Measurements from ENCODE around the gene GFRA3.

The GFRA3 gene

DNA sequence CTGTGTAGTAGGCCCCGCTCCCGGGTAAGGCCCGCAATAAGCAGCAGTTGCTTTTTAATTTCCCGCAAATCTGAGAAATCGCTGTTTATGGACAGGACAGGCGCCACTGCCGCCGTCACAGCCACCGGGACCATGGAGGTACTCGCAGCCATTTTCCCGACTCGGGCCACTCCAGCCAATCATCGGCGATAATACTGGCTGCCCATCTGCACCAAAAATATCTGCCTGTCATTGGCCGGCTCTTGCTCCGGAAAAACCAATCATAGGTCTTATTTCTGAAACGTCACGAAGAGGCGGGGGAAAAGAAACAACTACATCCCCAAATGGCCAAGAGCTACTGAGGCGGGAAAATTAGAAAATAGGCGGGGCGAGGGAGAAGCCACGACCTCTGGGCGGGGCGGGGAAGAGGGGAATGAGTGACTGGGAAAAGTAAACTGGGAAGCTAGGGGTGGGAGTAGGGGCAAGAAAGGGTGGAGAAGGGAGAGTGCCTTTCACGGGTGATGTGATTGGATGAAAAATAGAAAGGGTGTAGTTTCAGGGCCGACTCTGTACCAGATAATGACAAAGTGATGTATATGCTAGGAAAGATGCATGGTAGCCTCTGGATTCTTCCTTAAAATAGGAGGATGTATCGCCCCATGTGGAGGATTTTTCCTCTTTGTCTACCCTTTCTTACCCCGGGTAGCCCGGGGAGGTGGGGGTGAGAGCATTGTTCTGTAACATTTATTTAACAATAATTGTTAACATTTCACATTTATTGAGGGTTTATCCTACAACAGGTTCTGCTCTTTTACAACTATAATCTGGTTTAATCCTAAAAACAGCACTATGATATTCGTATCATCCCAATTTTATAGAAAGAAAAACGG lies 61.0 kb downstream of the GFRA3 start, which contains the start of gene CDC23:
Gene CDC23, minus strand, starts transcription at position 163 of the 869 bp plus-strand sequence. Its CDS starts 11 bp downstream, at position 152.
- intact Hi-C loops (cut with DNase I) = loop anchor here (5.0 to 10.0 kb wide), 2 partner anchors 36 to 131 kb away; partner anchors contain the start of genes BRD8 and KIF20A
- peak; percentile 88 to 98 (median 94) for DNase-seq

- intact Hi-C loops (cut with DNase I) = loop anchor here (5.0 to 10.0 kb wide), 2 partner anchors 35 to 132 kb away; partner anchors contain the start of genes BRD8 and KIF20A
- DNase-seq = peak in 5 of 42 donors; percentile 2 to 45 (median 19)
Observed at GRCh38 chr5:138212828-138213160, 61.6 kb downstream of the GFRA3 start.

DNA sequence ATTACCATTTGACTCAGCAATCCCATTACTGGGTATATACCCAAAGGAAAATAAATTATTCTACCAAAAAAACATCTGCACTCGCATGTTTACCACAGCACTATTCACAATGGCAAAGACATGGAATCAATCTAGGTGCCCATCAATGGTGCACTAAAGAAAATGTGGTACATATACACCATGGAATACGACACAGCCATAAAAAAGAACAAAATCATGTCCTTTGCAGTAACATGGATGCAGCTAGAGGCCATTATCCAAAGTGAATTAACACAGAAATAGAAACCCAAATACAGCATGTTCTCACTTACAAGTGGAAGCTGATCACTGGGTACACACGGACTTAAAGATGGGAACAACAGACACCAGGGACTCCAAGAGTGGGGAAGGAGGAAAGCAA lies 63.4 kb downstream of the GFRA3 start:
- intact Hi-C loops (cut with DNase I) = loop anchor here (5.0 to 10.0 kb wide), 2 partner anchors 34 to 134 kb away; partner anchors contain the start of genes BRD8 and KIF20A
- DNase-seq = no peak
